SKM-1 (cell line): Measurements from ENCODE around the gene CTNND2.

ENCODE experiments used
- DNase-seq: peaks from one replicate; lab custom pipeline; 2025; ENCODE audit not compliant: unreplicated experiment; lab: John Stamatoyannopoulos, UW

Gene CTNND2, protein sequence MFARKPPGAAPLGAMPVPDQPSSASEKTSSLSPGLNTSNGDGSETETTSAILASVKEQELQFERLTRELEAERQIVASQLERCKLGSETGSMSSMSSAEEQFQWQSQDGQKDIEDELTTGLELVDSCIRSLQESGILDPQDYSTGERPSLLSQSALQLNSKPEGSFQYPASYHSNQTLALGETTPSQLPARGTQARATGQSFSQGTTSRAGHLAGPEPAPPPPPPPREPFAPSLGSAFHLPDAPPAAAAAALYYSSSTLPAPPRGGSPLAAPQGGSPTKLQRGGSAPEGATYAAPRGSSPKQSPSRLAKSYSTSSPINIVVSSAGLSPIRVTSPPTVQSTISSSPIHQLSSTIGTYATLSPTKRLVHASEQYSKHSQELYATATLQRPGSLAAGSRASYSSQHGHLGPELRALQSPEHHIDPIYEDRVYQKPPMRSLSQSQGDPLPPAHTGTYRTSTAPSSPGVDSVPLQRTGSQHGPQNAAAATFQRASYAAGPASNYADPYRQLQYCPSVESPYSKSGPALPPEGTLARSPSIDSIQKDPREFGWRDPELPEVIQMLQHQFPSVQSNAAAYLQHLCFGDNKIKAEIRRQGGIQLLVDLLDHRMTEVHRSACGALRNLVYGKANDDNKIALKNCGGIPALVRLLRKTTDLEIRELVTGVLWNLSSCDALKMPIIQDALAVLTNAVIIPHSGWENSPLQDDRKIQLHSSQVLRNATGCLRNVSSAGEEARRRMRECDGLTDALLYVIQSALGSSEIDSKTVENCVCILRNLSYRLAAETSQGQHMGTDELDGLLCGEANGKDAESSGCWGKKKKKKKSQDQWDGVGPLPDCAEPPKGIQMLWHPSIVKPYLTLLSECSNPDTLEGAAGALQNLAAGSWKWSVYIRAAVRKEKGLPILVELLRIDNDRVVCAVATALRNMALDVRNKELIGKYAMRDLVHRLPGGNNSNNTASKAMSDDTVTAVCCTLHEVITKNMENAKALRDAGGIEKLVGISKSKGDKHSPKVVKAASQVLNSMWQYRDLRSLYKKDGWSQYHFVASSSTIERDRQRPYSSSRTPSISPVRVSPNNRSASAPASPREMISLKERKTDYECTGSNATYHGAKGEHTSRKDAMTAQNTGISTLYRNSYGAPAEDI (N-terminal part only)

DNA sequence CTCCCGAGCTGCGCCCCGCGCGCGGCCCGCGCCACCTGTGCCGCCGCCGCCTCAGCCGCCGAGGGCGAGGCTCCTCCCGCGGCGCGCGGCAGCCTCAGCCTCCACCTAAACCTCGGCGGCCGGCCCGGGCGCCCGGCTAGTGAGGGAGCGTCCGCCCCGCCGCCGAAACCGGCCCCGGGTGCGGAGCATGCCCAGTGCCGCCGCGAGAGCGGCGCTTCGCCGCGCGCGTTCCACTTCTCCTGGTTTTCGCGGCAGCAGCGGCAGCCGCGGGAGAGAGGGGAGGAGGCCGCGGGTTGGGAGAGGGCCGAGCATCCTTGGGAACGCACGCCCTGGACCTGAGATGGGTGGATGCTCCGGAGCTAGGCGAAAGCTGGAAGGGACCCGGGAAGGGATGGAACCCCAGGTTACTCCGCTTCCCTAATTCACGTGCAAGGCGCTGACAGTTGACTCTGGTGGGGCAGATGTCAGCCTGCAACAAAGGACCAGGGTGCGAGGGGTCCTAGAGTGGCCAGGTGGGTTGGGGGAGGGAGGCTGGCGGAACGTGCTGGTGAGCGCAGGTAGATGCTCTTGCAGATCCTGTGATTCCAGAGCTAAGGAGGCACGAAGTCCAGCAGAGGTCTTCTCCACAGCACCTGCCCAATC lies at the start of gene CTNND2:
CTNND2 (minus strand) TSS at position 182 of the 642 bp plus-strand sequence. CDS start 593 bp downstream, outside the sequence.
- no peak for DNase-seq

- DNase-seq = no peak
Observed at GRCh38 chr5:11946317-11946716, 42.1 kb upstream of the CTNND2 start.

DNA sequence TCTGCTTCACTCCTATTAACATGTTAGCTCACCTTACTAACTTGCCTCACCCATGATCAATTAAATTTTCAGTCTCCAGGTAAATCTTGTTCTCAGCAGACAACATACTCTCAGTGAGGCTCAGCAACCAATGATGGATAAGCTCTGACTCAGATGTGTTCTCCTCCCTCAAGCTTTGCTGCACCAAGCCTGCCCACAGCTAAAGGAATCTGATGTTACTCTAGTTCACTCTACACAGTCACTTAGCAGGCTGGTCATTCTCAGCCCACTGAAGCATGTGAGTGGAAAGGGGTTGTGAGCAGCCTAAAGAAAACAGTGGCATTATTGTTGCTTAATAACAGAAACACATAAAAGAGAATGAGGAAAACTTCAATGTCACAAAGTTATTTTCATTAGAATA lies 37.3 kb upstream of the CTNND2 start:
- no peak for DNase-seq

DNA sequence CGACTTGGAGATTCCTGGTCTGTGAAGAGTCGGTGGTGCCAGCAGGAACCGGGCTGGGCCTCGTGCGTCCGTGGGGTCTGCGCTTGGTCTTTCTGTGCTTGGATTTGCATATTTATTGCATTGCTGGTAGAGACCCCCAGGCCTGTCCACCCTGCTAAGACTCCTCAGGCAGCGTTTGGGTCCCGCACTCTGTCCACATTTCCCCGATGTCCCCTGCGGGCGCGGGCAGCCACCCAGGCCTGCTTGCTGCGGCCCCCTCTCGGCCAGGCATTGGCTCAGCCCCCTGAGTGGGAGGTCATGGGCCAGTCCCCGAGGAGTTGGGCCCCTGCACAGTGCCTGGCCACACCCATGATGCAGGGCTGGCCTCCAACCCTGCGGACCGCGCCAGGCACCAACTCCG lies 27.4 kb upstream of the CTNND2 start:
- DNase-seq = no peak

DNA sequence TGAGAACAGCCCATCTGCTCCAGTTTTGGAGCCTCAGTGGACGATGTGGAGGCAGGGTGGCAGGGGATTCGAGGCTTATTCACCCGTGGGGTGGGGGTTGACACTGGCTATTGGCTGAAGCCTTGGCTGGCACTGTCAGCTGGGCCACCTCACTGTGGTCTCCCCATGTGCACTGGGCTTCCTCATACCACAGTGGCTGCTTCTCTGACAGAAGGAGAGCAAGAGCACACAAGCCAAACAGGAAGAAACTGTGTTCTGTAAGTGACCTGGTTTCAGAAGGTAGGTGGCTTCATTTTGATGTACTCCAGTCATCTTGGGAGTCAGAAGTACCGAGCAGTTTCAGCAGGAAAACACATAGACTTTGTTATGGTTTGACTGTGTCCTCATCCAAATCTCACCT lies 24.7 kb upstream of the CTNND2 start:
- no peak for DNase-seq

DNA sequence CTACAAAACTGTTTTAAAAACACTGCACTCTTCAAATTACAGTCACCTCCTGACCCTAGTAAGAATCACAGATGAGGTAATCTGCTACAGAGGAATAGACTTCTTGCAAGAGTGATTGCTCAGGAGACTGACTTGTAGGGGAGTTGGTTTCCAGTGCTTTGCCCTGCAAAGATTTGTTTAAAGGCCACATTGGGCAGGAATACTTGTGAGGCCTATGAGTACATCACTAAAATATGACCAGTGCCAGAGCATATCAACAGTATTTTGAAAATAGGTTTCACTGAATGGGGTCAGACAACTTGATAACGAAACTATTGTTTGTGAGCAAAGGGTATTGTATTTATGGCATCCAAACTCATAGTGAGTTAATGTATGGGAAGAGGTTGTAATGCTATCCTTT lies 21.5 kb upstream of the CTNND2 start:
- DNase-seq = no peak

GRCh38 chr5:11922394-11922793 lies 18.1 kb upstream of the CTNND2 start:
- DNase-seq = no peak

DNA sequence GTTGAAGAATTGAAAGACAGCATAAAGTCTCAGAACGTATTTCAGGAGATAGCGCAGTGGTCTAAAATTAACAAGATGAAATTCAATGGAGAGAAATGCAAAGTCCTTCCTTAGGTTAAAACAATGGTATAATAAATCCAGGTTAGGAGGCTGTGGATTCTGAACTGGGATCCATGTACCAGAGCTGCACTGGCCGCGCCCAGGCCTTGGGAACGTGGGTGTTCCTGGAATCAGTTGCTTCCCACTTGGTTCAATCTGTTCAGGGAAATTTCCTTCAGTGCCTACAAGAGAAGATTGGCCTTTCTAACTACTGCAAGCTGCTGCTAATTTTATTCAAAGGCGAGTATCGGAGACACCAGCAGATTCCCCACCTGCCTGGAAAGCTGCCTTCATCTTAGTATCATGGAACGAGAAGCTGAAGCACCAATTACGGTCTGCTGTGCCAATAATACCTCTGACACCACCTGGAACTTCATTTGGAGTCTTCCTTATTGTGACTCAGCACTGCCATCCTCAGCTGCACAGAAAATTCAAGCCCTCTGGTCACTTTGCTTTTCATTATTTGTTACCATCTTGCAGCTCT lies 14.3 kb upstream of the CTNND2 start:
- DNase-seq = no peak

- DNase-seq = no peak
Observed at GRCh38 chr5:11909471-11909870, 5.2 kb upstream of the CTNND2 start.

GRCh38 chr5:11906497-11906896 lies 2.3 kb upstream of the CTNND2 start:
- no peak for DNase-seq

GRCh38 chr5:11905206-11905605 lies 960 bp upstream of the CTNND2 start:
- no peak for DNase-seq

- no peak for DNase-seq
Observed at GRCh38 chr5:11903614-11904264, 507 bp downstream of the CTNND2 start.

DNA sequence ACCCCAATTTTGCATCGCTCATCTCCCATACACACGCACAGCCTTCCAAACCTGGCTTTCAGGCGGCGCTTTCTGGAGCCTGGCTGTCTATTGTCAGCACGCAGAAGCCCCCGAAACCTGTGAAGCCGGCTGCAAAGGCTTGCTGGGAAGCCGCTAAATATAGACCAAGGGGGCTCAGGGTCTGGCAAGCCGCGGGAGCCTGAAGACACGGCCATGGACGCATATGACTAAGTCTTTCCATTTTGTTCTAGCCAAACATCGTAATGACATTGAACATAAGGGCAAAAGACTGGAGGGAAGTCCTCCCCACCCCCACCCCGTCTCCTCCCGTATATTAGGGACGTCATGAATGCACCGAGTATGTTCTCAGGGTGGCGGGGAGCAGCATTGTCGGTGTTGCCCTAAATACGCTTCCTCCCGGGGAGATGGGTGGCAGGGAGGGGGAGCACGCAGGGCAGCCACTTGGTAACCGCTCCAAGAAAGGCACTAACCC lies 1.1 kb downstream of the CTNND2 start:
- no peak for DNase-seq

GRCh38 chr5:11902201-11902619 lies 2.0 kb downstream of the CTNND2 start:
- no peak for DNase-seq

DNA sequence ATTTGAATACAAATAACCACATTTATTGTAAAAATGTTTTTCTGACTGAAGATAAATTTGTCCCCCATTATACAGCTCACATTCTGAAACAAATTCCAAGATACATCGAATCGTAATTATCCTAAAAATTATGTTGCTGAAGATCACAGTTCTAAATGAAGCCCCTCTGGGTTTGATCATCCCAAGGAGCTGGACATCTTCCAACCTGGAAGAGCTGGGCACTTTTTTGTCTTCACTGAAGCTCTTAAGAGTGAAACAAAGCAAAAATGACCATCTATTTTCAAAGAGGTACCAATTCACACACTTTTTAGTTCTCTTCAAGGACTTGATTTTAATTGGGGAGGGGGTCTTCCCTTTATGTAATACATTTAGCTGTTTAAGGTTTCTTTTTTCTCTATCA lies 5.5 kb downstream of the CTNND2 start:
- DNase-seq = no peak

DNA sequence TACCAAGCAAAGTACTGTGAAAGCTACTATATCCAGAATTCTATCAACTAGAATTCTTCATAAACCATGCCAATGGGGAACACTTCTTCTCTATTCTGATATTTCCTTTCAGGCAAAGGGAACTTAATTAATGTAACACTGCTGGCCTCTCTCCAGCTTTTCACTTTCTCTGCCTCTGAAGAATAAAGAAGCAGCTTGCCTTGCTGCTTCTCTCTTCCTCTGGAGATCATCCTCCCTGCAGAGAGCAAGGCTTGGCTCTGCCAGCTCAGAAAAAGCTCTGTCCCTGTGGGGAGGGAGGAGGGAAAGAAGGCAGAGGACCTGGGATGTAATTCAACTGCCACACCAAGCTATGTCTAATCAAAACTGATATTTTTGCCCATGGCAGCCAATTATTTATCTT lies 6.5 kb downstream of the CTNND2 start:
- no peak for DNase-seq

- DNase-seq = no peak
Observed at GRCh38 chr5:11894992-11895391, 9.3 kb downstream of the CTNND2 start.

GRCh38 chr5:11892832-11893231 lies 11.4 kb downstream of the CTNND2 start:
- DNase-seq = no peak

GRCh38 chr5:11890777-11891176 lies 13.5 kb downstream of the CTNND2 start:
- no peak for DNase-seq

DNA sequence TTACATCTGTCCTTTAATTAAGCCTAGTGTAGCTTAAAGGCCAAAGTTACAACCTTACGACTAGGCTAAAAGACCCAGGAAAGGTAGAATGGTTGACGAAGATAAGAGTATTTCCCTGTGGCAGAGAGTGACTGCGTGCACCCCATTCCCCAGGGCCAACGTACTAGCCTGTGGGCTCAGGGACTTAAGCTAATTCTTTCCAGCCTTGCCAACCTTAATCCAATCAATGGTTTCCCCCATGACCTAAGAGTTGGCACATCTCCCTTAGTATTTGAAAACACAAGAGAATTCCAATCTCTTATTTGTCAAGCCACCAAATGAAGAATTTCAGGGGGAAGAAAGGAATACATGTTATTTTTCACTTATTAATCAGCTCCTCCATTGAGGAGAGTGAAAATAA lies 16.0 kb downstream of the CTNND2 start:
- DNase-seq = no peak
